Osteoblast (primary cell): Measurements from ENCODE around the gene AUTS2. TPM values are rescaled to one million over a fixed set of nuclear protein-coding genes. Genes with fewer than 3 reads are reported as not detected.
A peak's percentile ranks its signal among the peaks of the same experiment; 100 is the strongest.

Experiments
- DNase-seq: peaks from one replicate; pipeline ENCODE4 v3.0.0; 2011; ENCODE audit warnings: low spot score, mixed read lengths; ENCODE audit not compliant: insufficient read length; ENCODE audit errors: missing footprints
- H2AFZ ChIP-seq: 2 replicates; pipeline ENCODE4 v1.6.0; 2011; ENCODE audit warnings: mild to moderate bottlenecking, low read length
- H3K27ac ChIP-seq: 2 replicates; pipeline ENCODE4 v1.5.1; 2011; ENCODE audit warnings: mild to moderate bottlenecking, low read depth, low read length, moderate library complexity
- H3K27me3 ChIP-seq: 2 replicates; pipeline ENCODE4 v1.6.0; 2012; ENCODE audit warnings: mild to moderate bottlenecking, control low read depth, inconsistent platforms, low read length, moderate library complexity; ENCODE audit not compliant: insufficient read depth
- H3K36me3 ChIP-seq: 2 replicates; pipeline ENCODE4 v1.5.1; 2011; ENCODE audit warnings: mild to moderate bottlenecking, low read length, control low read depth, moderate library complexity; ENCODE audit not compliant: insufficient read depth
- H3K4me1 ChIP-seq: 2 replicates; pipeline ENCODE4 v1.5.1; 2011; ENCODE audit warnings: mild to moderate bottlenecking, low read length, control low read depth, moderate library complexity; ENCODE audit not compliant: insufficient read depth
- H3K4me2 ChIP-seq: 2 replicates; pipeline ENCODE4 v1.6.0; 2011; ENCODE audit warnings: mild to moderate bottlenecking, low read length; ENCODE audit not compliant: insufficient read depth
- H3K4me3 ChIP-seq: fragments of 200-600 bp; sonication (generic); 3 replicates; pipeline ENCODE4 v1.5.1; 2012; ENCODE audit warnings: mild to moderate bottlenecking, low read length, inconsistent platforms; ENCODE audit not compliant: insufficient read depth
- H3K79me2 ChIP-seq: 2 replicates; pipeline ENCODE4 v1.6.0; 2012; ENCODE audit warnings: mild to moderate bottlenecking, low read length, control low read depth, inconsistent platforms; ENCODE audit not compliant: insufficient read depth
- H3K9me3 ChIP-seq: 2 replicates; pipeline ENCODE4 v1.5.1; 2011; ENCODE audit warnings: low read depth, low read length, control low read depth
- H4K20me1 ChIP-seq: 2 replicates; pipeline ENCODE4 v1.6.0; 2012; ENCODE audit warnings: mild to moderate bottlenecking, low read length, control low read depth; ENCODE audit not compliant: insufficient read depth
- total RNA-seq: library from RNA; depleted of rRNA; stranded (reverse); fragments of >200 nt; gene quantifications from 2 replicates; pipeline ENCODE4 v1.2.3, GENCODE V29; 2012
- TF ChIP-seq, protein P1 (sequence below): IDR thresholded peaks from 2 replicates; pipeline ENCODE4 v1.5.1; 2011; ENCODE audit warnings: mild to moderate bottlenecking, low read depth, low read length, moderate library complexity; ENCODE audit errors: extremely low read depth

Gene AUTS2
- total RNA-seq, 1 donor, result 15.2 TPM

DNA sequence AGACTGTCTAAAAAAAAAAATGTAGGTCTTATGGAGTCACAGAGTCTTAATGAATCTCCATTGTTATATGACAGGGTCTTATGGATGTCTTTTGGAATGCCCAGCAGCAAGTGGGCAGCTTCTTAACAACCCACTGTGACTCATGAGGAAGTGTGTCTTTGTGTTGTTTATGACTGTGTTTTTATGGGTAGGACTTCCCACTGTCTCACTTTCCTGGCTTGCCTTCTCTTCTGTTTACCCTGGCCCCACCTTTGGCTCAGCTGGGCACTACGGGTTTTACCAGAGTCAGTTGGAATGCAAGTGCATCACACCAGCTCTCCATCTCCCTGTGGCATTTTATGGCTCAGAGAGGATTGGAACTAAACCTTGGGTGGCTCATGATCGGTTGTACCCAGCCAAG is 580.5 kb downstream of the AUTS2 start:
- H3K4me3 ChIP-seq, result no peak overlapping the region
- no peaks in the 10 kb centered on the region for H4K20me1 ChIP-seq
- no peaks in the 10 kb centered on the region for H3K27me3 ChIP-seq
- H2AFZ ChIP-seq, result no peak overlapping the region
- H3K36me3 ChIP-seq, result no peaks in the 10 kb centered on the region
- TF ChIP-seq, protein P1, sequence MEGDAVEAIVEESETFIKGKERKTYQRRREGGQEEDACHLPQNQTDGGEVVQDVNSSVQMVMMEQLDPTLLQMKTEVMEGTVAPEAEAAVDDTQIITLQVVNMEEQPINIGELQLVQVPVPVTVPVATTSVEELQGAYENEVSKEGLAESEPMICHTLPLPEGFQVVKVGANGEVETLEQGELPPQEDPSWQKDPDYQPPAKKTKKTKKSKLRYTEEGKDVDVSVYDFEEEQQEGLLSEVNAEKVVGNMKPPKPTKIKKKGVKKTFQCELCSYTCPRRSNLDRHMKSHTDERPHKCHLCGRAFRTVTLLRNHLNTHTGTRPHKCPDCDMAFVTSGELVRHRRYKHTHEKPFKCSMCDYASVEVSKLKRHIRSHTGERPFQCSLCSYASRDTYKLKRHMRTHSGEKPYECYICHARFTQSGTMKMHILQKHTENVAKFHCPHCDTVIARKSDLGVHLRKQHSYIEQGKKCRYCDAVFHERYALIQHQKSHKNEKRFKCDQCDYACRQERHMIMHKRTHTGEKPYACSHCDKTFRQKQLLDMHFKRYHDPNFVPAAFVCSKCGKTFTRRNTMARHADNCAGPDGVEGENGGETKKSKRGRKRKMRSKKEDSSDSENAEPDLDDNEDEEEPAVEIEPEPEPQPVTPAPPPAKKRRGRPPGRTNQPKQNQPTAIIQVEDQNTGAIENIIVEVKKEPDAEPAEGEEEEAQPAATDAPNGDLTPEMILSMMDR, result no peak
- no peak for DNase-seq
- H3K4me1 ChIP-seq, result peaks cover 22% of the 10 kb centered on the region
- H3K79me2 ChIP-seq, result no peaks in the 10 kb centered on the region
- H3K9me3 ChIP-seq, result no peaks in the 10 kb centered on the region
- peak overlapping the region; percentile 52 for H3K27ac ChIP-seq
- H3K4me2 ChIP-seq, result peak overlapping the region; percentile 42

DNA sequence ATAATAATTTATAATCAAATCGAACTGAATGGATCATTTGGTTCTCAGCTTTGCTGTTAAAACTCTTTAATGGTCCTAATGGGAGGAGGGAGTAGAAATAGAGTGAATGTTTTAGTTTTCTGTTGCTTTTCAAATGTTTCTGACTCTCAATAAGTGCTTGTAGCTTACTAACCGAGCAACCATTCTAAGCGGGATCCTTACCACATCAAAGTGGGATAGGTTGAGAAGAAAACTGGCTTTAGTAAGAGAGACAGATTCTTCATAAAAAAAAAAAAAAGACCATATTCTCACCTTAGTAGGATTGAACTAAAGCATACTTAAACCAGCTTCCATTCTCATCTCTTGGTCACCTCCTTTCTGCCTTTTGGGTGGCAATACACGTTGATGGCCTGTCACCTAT is 584.2 kb downstream of the AUTS2 start:
- H2AFZ ChIP-seq, result no peak overlapping the region
- H3K4me1 ChIP-seq, result peaks cover 17% of the 10 kb centered on the region
- no peaks in the 10 kb centered on the region for H3K9me3 ChIP-seq
- H3K36me3 ChIP-seq, result no peaks in the 10 kb centered on the region
- no peak overlapping the region for H3K4me2 ChIP-seq
- H3K27me3 ChIP-seq, result no peaks in the 10 kb centered on the region
- no peaks in the 10 kb centered on the region for H3K79me2 ChIP-seq
- TF ChIP-seq, protein P1, result no peak
- H3K27ac ChIP-seq, result no peak overlapping the region
- H4K20me1 ChIP-seq, result no peaks in the 10 kb centered on the region
- DNase-seq, result no peak
- no peak overlapping the region for H3K4me3 ChIP-seq

DNA sequence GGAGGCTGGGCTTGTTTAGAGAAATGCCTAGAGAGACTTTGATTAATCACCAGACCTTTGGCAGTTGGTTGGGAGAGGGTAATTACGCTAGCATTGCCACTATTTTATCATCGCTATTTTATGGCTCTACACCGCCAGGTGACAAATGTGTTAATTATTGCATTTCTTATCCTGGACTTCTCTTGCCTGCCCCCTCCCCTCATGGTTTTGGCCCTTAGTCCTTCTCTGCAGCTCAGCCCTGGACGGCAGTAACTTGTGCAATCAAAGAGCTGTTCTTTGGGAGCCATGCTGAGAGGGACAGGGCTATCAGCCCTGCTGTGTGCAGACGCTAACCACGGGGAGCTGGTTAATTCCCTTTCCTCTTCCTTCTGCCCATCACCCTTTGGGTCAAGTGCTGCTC is 585.0 kb downstream of the AUTS2 start:
- Histone ChIP-seq H3K27ac (no peak overlapping the region), H3K4me1 (peaks cover 10% of the 10 kb centered on the region), H3K4me3 (no peak overlapping the region), H3K36me3 (no peaks in the 10 kb centered on the region), H3K9me3 (no peaks in the 10 kb centered on the region), H2AFZ (no peak overlapping the region), H3K27me3 (no peaks in the 10 kb centered on the region), H3K79me2 (no peaks in the 10 kb centered on the region), H4K20me1 (no peaks in the 10 kb centered on the region), H3K4me2 (no peak overlapping the region)
- TF ChIP-seq, protein P1, result no peak
- no peak for DNase-seq

DNA sequence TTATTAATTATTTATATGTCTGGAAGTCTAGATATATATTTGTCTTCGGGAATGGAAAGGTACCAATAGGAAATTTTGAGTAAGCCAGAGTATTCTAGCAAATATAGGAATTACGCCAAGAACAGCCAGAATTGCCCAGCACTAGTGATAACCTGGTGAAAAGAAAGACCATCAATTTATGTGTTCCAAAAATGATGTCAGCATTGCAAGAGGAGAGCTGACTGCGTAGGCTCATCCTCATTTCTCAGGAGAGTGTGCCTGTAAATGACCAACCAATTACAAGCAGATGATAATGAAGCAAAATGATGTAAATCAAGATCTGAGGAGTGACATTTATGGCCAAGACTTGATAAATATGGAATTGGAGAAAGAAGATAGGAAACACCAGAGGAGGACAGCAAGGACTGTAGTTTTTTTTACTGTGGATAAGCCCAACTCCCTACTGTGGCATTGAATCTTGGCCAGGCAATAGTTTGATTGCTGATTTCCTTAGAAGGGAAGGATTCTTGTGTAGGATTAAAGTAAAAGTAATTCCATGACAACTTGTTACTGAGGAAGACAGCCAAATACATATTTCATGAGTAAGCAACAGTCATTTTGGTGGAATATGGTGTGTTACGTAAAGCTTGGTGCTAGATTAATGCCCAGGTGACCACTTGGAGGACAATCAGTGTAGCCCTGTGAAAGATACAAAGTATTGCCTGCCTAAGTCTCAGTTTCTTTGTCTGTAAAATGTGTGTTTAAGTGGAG is 590.8 kb downstream of the AUTS2 start:
- peak overlapping the region; percentile 20 for H3K4me2 ChIP-seq
- TF ChIP-seq, protein P1, result no peak

More for the DNA sequence above, 590.8 kb downstream of the AUTS2 start:
- no peak for DNase-seq
- no peaks in the 10 kb centered on the region for H4K20me1 ChIP-seq
- H3K9me3 ChIP-seq, result no peaks in the 10 kb centered on the region
- peaks cover 16% of the 10 kb centered on the region for H3K4me1 ChIP-seq
- no peaks in the 10 kb centered on the region for H3K79me2 ChIP-seq
- H2AFZ ChIP-seq, result no peak overlapping the region
- no peak overlapping the region for H3K27ac ChIP-seq
- H3K4me3 ChIP-seq, result no peak overlapping the region
- H3K27me3 ChIP-seq, result no peaks in the 10 kb centered on the region
- no peaks in the 10 kb centered on the region for H3K36me3 ChIP-seq
